K562 (cell line): ENCODE data around the gene CERS2. TPM values are rescaled to one million over a fixed set of nuclear protein-coding genes. Genes with fewer than 3 reads are reported as not detected.

Experiments used
- CHAMP1 ChIP-seq: fragments of 450-650 bp; IDR thresholded peaks from 2 replicates; pipeline ENCODE4 v1.6.1; 2016; ENCODE audit warnings: mild to moderate bottlenecking
- CXXC5 ChIP-seq: fragments of 250-450 bp; sonication (Bioruptor Pico); IDR thresholded peaks from 2 replicates; pipeline ENCODE4 v1.8.0; 2022; ENCODE audit warnings: inconsistent platforms, mild to moderate bottlenecking, moderate library complexity
- DEAF1 ChIP-seq: fragments of 450-650 bp; formaldehyde crosslinking; IDR thresholded peaks from 2 replicates; pipeline ENCODE4 v1.4.0; 2020; ENCODE audit warnings: mild to moderate bottlenecking, moderate library complexity
- FOXO4 ChIP-seq: fragments of 450-650 bp; formaldehyde crosslinking; IDR thresholded peaks from 2 replicates; pipeline ENCODE4 v1.4.0; 2020; ENCODE audit warnings: mild to moderate bottlenecking, moderate library complexity
- GTF2B ChIP-seq: IDR thresholded peaks from 2 replicates; pipeline ENCODE4 v1.6.1; 2011; ENCODE audit not compliant: insufficient read length; ENCODE audit errors: extremely low read depth
- HCFC1 ChIP-seq: IDR thresholded peaks from 2 replicates; pipeline ENCODE4 v1.6.1; 2012; ENCODE audit warnings: low read depth, low read length, improper control_type of control experiment
- HDAC1 ChIP-seq, 2 experiments: fragments of 450-650 bp; IDR thresholded peaks; 2 replicates each; pipeline ENCODE4 v1.6.1; 2016 to 2017; ENCODE audit warnings: inconsistent platforms in 1 of 2, mild to moderate bottlenecking in 1 of 2, moderate library complexity in 1 of 2
- JUNB ChIP-seq: fragments of 450-650 bp; formaldehyde crosslinking; conservative IDR thresholded peaks from 2 replicates; pipeline ENCODE4 v1.4.0; 2020; ENCODE audit warnings: mild to moderate bottlenecking
- MEF2D ChIP-seq: conservative IDR thresholded peaks from 2 replicates; pipeline ENCODE4 v1.6.1; 2016; ENCODE audit warnings: low read depth, missing genetic modification characterization, missing compliant biosample characterization
- PREB ChIP-seq: sonication (generic); formaldehyde crosslinking; IDR thresholded peaks from 2 replicates; pipeline ENCODE4 v1.8.1; 2023; ENCODE audit warnings: mild to moderate bottlenecking, missing genetic modification reagents
- RHOXF2B ChIP-seq: fragments of 250-450 bp; sonication (Bioruptor Pico); conservative IDR thresholded peaks from 2 replicates; pipeline ENCODE4 v1.5.1; 2021
- SMAD4 ChIP-seq: fragments of 250-450 bp; sonication (Bioruptor Pico); conservative IDR thresholded peaks from 2 replicates; pipeline ENCODE4 v1.8.0; 2021; ENCODE audit warnings: inconsistent platforms, mild to moderate bottlenecking, moderate library complexity
- SNAPC5 ChIP-seq: fragments of 250-450 bp; sonication (Bioruptor Pico); IDR thresholded peaks from 2 replicates; pipeline ENCODE4 v1.8.0; 2021; ENCODE audit warnings: moderate library complexity, mild to moderate bottlenecking, inconsistent platforms
- XRCC4 ChIP-seq: IDR thresholded peaks from one replicate; pipeline ENCODE4 v1.6.1; 2011; ENCODE audit not compliant: insufficient read depth, insufficient read length; ENCODE audit errors: extremely low read depth
- ZNF165 ChIP-seq: fragments of 250-450 bp; sonication (Bioruptor Pico); IDR thresholded peaks from 2 replicates; pipeline ENCODE4 v1.4.0; 2020; ENCODE audit warnings: borderline replicate concordance
- ZNF41 ChIP-seq: fragments of 250-450 bp; sonication (Bioruptor Pico); conservative IDR thresholded peaks from 2 replicates; pipeline ENCODE4 v1.4.0; 2020; ENCODE audit warnings: mild to moderate bottlenecking
- ZNF561 ChIP-seq: fragments of 450-650 bp; formaldehyde crosslinking; conservative IDR thresholded peaks from 2 replicates; pipeline ENCODE4 v1.4.0; 2020; ENCODE audit warnings: mild to moderate bottlenecking, moderate library complexity
- ZNF655 ChIP-seq: fragments of 250-450 bp; sonication (Bioruptor Pico); IDR thresholded peaks from 2 replicates; pipeline ENCODE4 v1.5.0; 2021
- polyA plus RNA-seq, 8 experiments: library from polyadenylated mRNA; depleted of rRNA in 4 of 8; stranded (reverse) in 5 of 8; unstranded in 3 of 8; fragments of >200 nt; fragmentation: Nextera tagmentation in 2 of 8; fragmentation: Illumina TruSeq in 1 of 8; extraction: Ambion mirVana in 2 of 8; extraction: Trizol in 1 of 8; gene quantifications; 2 replicates each; pipeline versions ENCODE4 v1.2.1 to v1.2.3, GENCODE V29; 2011 to 2014; ENCODE audit warnings: inconsistent platforms in 1 of 8, missing spikeins in 1 of 8
- total RNA-seq, 7 experiments: library from RNA; depleted of rRNA in 6 of 7; stranded (reverse); fragments of >200 nt in 6 of 7; fragmentation: Illumina TruSeq in 2 of 7; extraction: Trizol in 2 of 7; gene quantifications; 2 replicates each; pipeline versions ENCODE4 v1.2.1 to v1.2.3, GENCODE V29; 2011 to 2021; ENCODE audit warnings: low replicate concordance in 1 of 7

The CERS2 gene
- total and polyA plus RNA-seq, 9 of the 15 experiments (the other 6 are each of a cell fraction or from before 2014, with no cell fraction given), result 23.4 to 295 (median 132) TPM

GRCh38 chr1:150999051-150999674, 24.5 kb upstream of the CERS2 start (continued):
- TF ChIP-seq HDAC1 (IDR thresholded peaks at IDR 0.05) (peak in 1 of 2 experiments; percentile 76; a peak in 2 of 4 replicates), RHOXF2B (CRISPR knock-in tag) (0 out of 2 replicates have a peak, but pooled peaks have one; percentile 14), CXXC5 (CRISPR knock-in tag) (peak; percentile 89), JUNB (CRISPR knock-in tag) (no peak), MEF2D (peak; percentile 55; the same call in 1 of the 2 replicates), PREB (no peak), CHAMP1 (no peak), SMAD4 (CRISPR knock-in tag) (peak; percentile 78), ZNF655 (no peak), XRCC4 (no peak), ZNF41 (CRISPR knock-in tag) (no peak), HCFC1 (no peak), DEAF1 (no peak), FOXO4 (CRISPR knock-in tag) (no peak), SNAPC5 (CRISPR knock-in tag) (no peak), ZNF561 (CRISPR knock-in tag) (no peak), GTF2B (no peak), ZNF165 (CRISPR knock-in tag) (no peak)
